ENCODE data around the gene ZEB2. TPM values are rescaled to one million over a fixed set of nuclear protein-coding genes. Genes with fewer than 3 reads are reported as not detected.

ZEB2 gene
- total RNA-seq, 1 donor from 2014 or later = 106 TPM

- Mint-ChIP-seq H3K27ac (peak overlapping the region; percentile 57), H3K4me3 (peak overlapping the region; percentile 1), H3K9me3 (no peaks in the 10 kb centered on the region), H3K4me1 (peaks cover 61% of the 10 kb centered on the region), H3K36me3 (peaks cover 36% of the 10 kb centered on the region), H3K27me3 (ENCODE audit: insufficient read depth, low read depth) (peaks cover 2% of the 10 kb centered on the region)
- no peak for DNase-seq (ENCODE audit: low spot score)
- peaks cover 96% of the 10 kb centered on the region for H3K79me2 ChIP-seq (ENCODE audit: low read depth)
- H3K27me3 ChIP-seq = no peaks in the 10 kb centered on the region
- peaks cover 11% of the 10 kb centered on the region for H3K4me1 ChIP-seq
- peaks cover 90% of the 10 kb centered on the region for H4K20me1 ChIP-seq (ENCODE audit: low read depth)
- H2AFZ ChIP-seq (replicated peaks) = no peak overlapping the region
- no peaks in the 10 kb centered on the region for H3K9me3 ChIP-seq (ENCODE audit: low read depth)
- H3K4me2 ChIP-seq = no peak overlapping the region
- no peak overlapping the region for H3K4me3 ChIP-seq
- no peaks in the 10 kb centered on the region for H3F3A ChIP-seq (ENCODE audit: low read depth)
- no peak overlapping the region for H3K27ac ChIP-seq
- H3K36me3 ChIP-seq = peaks cover 3% of the 10 kb centered on the region
- TF ChIP-seq, protein P1, sequence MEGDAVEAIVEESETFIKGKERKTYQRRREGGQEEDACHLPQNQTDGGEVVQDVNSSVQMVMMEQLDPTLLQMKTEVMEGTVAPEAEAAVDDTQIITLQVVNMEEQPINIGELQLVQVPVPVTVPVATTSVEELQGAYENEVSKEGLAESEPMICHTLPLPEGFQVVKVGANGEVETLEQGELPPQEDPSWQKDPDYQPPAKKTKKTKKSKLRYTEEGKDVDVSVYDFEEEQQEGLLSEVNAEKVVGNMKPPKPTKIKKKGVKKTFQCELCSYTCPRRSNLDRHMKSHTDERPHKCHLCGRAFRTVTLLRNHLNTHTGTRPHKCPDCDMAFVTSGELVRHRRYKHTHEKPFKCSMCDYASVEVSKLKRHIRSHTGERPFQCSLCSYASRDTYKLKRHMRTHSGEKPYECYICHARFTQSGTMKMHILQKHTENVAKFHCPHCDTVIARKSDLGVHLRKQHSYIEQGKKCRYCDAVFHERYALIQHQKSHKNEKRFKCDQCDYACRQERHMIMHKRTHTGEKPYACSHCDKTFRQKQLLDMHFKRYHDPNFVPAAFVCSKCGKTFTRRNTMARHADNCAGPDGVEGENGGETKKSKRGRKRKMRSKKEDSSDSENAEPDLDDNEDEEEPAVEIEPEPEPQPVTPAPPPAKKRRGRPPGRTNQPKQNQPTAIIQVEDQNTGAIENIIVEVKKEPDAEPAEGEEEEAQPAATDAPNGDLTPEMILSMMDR (IDR thresholded peaks at IDR 0.05) = no peak
- no peak overlapping the region for H3K9ac ChIP-seq
Observed at GRCh38 chr2:144495227-144496091, 24.5 kb downstream of the ZEB2 start.

DNA sequence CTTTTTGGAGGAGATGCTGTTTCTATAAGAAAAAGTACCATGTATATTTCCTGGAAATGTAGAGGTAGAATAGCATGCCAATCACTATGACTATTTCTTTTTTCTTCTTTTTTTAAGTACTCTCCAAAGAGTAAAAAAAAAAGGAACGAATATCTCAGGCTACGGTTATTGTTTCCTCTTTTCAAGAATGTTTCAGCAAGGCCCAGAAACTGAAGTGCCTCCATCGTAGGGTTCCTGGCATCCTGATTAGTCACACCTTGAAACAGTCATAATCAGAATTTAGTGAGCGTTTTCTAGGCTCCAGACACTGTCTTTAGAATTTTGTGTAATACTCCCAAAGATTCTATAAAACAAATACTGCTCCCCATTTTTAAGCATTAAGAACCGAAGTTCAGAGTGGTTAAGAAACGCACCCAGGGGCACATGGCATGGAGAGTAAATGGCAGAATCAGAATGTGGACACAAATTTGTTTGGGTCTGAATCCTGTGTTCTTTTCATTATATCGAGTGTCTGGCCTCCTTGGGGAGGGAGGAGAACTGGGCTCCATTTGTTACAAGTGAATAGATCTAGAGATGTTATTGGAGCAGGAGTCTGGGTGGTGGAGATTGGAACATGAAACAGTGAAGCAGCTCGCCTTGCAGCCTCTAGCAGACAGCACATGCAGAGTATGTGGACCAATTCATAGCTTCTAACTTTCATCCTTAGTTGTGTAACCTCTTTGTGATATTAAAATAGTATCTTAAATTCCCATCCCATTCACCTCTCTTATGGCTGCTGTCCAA, 26.7 kb downstream of the ZEB2 start:
- Mint-ChIP-seq H3K36me3 (peaks cover 30% of the 10 kb centered on the region), H3K9me3 (no peaks in the 10 kb centered on the region), H3K27me3 (ENCODE audit: insufficient read depth, low read depth) (peaks cover 1% of the 10 kb centered on the region), H3K4me1 (peaks cover 59% of the 10 kb centered on the region), H3K27ac (no peak overlapping the region), H3K4me3 (no peak overlapping the region)
- Histone ChIP-seq H3K36me3 (peaks cover 3% of the 10 kb centered on the region), H3K27ac (no peak overlapping the region), H3K4me1 (peaks cover 16% of the 10 kb centered on the region), H3K79me2 (ENCODE audit: low read depth) (peaks cover 96% of the 10 kb centered on the region), H3K27me3 (no peaks in the 10 kb centered on the region), H3K4me2 (no peak overlapping the region), H3K9me3 (ENCODE audit: low read depth) (no peaks in the 10 kb centered on the region), H3F3A (ENCODE audit: low read depth) (no peaks in the 10 kb centered on the region), H3K4me3 (no peak overlapping the region), H3K9ac (no peak overlapping the region), H4K20me1 (ENCODE audit: low read depth) (peaks cover 87% of the 10 kb centered on the region), H2AFZ (replicated peaks) (no peak overlapping the region)
- TF ChIP-seq, protein P1 (IDR thresholded peaks at IDR 0.05) = no peak
- TF ChIP-seq EZH2 (IDR thresholded peaks at IDR 0.05) (no peak), EZH2phosphoT487 (IDR thresholded peaks at IDR 0.05) (no peak)
- DNase-seq (ENCODE audit: low spot score) = no peak

DNA sequence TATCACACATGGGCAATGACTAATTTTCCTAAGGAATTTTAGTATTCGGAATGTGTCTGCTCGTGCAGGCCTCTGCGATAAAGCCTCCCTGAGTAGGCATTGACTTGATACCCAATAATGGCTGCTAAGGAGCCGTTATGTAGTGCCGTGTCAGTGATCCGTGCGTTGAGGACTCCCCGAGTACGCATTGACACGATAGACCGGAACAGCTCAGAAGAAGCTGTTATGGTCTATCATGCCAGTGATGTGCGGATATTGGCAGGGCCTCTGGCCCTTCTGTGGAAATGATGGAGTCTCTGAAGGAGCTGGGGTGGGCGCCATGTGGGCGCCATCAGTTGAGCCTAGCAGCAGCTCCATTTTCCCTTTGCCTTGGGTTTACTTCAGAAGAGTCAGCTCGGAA, 29.1 kb downstream of the ZEB2 start:
- Histone ChIP-seq H3K27ac (no peak overlapping the region), H3K27me3 (no peaks in the 10 kb centered on the region), H2AFZ (replicated peaks) (no peak overlapping the region), H3K4me3 (no peak overlapping the region), H4K20me1 (ENCODE audit: low read depth) (peaks cover 85% of the 10 kb centered on the region), H3K4me1 (peaks cover 10% of the 10 kb centered on the region), H3K36me3 (peaks cover 3% of the 10 kb centered on the region), H3K9me3 (ENCODE audit: low read depth) (no peaks in the 10 kb centered on the region), H3K79me2 (ENCODE audit: low read depth) (peaks cover 98% of the 10 kb centered on the region), H3F3A (ENCODE audit: low read depth) (no peaks in the 10 kb centered on the region), H3K4me2 (no peak overlapping the region), H3K9ac (no peak overlapping the region)
- no peak overlapping the region for H3K27ac Mint-ChIP-seq
- H3K4me1 Mint-ChIP-seq = peaks cover 43% of the 10 kb centered on the region
- H3K36me3 Mint-ChIP-seq = peaks cover 33% of the 10 kb centered on the region
- no peak for DNase-seq (ENCODE audit: low spot score)
- no peaks in the 10 kb centered on the region for H3K9me3 Mint-ChIP-seq
- no peaks in the 10 kb centered on the region for H3K27me3 Mint-ChIP-seq (ENCODE audit: insufficient read depth, low read depth)
- H3K4me3 Mint-ChIP-seq = no peak overlapping the region
- TF ChIP-seq EZH2phosphoT487 (IDR thresholded peaks at IDR 0.05) (no peak), EZH2 (IDR thresholded peaks at IDR 0.05) (no peak)
- TF ChIP-seq, protein P1 (IDR thresholded peaks at IDR 0.05) = no peak
